GM21717 (cell line): Measurements from ENCODE around the gene ATG16L1.

Experiments used
- ATAC-seq: cut with Tn5 transposase; IDR thresholded peaks from one replicate; pipeline ENCODE4 v1.9.1; 2021; ENCODE audit warnings: mild to moderate bottlenecking, moderate library complexity; ENCODE audit not compliant: unreplicated experiment

The ATG16L1 gene

GRCh38 chr2:233251306-233252116 is at the start of gene ATG16L1:
Gene ATG16L1, plus strand, starts transcription at chr2:233251673. Its CDS starts 155 bp downstream, at chr2:233251828.
- ATAC-seq: peak; percentile 88

DNA sequence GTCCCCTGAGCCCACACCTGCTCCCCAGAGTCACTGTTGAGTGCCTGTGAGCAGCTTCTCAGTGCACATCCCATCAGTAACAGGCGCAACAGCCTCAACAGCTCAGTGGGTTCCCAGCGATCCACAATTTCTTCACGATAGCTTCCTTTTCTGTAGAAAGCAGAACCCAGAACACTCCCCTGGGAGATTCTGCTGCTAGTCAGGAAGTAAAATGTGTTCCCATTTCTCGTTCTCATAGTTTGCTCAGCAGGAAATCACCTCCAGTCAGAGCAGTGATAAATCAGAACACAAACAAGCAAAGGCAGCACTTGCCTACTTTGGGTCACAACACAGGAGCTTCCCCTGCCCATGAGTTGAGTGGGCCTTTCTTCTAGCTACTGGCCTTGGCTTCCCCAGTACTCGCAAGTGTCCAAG is 48.9 kb upstream of the ATG16L1 start:
- ATAC-seq: no peak

- no peak for ATAC-seq
These were observed 48.4 kb upstream of the ATG16L1 start for GRCh38 chr2:233203060-233203459.

GRCh38 chr2:233204286-233204936 is 47.1 kb upstream of the ATG16L1 start:
- ATAC-seq: no peak

- ATAC-seq: no peak
These were observed 42.9 kb upstream of the ATG16L1 start for GRCh38 chr2:233208382-233209116.

DNA sequence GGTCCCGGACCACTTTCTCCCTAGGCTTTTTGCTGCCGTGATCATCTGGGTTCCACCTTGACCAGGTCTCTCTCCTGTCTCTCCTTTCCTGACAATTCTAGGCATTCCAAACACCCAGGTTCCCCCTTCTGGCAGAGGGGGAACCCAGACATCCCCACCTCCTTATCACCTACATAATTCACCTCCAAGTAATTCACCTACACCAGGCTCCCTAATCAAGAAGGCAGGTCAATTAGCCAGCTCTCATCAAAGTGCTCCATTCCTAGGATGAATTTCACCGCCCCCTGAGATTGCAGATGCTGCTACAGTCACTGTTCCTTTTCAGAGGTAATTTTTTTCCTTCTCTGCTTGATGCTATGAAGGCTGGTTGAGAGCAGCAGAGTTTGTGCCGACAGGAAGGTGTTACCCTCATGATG is 42.3 kb upstream of the ATG16L1 start:
- ATAC-seq: no peak

DNA sequence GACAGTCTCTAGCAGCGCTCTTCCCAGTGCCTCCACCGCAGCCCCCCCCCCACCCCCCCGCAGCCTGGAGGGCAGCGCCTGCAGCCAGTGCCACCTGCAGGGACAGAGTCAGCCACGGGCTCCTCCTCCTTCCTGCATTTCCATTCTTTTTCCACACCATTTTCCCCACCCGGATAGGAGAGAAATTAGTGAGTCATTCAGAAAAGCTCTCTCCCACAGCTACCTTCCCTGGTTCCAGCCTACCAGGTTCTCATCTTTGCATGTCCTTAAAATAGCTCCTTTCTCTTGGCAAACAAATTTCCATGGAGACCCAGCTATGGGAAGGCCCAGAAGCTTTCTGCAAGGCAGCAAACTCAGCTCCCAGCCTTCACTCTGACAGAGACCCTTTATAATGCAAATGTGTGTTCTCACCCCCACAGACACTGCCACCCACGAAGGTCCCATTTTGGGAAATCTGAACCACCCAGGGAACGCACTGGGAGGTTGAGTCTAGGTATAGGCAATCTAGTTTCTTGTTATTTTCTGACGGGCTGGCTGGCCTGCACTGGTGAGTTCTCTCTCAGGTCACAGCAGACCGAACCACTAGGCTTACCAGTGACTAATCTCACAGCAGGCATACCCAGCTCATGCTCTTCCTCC is 41.8 kb upstream of the ATG16L1 start:
- no peak for ATAC-seq

DNA sequence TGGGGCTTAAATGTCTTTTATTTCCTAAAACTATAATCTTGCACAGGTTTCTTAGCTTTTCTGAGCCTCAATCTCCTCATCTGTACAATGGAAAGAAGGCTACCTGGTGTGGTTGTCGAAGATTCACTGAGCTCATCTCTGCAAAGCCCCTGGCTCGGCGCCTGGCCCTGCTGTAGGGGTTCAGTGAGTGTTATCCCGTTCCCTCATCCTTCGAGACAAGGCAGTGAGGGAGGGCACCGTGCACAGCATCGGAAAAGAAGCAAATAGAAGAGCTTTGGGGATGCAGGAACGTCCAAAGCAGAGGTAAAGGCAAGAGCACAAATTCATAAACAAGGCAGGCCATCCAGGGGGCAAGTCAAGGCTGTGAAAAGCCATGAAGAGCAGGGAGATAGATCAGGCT is 41.2 kb upstream of the ATG16L1 start:
- no peak for ATAC-seq

DNA sequence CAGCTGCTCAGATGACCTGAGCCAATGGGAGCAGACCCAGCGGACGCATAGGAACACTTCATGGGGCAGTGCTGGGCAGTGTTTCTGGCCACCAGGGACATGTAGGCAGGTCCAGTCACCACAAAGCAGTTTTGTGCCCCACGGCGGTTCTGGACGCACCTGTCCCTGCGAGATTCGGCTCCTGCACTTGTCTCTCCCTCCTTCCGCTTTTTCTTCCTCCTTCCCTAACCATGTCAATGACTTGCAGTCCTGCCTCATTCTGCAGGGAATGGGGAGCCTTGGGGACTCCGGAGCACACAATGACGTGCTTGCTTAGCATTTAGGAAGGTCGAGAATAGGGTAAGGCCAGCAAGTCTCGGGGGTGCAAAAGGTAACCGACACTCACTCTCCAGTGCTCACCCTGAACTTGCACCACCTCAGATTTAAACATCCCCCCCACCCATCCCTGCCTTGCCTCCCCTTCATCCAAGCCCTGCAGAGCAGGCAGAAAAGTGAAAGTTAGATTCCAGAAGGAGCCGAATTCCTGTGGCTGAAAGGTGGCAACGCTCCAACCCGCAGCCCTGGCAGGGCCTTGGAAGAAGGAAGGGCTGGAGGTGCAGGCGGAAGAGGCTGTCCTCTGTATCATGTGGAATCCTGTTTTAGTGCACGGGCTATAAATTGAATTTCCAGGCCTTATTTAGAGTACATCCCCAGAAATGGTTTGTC is 40.5 kb upstream of the ATG16L1 start:
- ATAC-seq: no peak

DNA sequence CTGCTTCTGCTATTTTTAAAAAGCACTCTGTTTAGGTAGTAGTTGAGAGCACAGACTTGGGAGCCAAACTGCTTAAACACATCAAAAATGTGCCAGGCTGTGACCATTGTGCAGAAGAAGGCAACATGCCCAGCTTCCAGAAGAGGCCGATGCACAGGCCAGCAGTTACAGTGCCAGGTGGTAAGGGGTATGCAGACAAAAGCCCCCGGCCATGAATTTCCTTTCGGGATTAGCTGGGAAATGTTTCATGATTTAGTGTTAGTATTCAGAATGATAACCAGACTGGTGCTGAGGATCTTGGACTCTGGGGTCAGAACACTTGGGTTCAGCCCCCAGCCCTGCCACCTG is 40.0 kb upstream of the ATG16L1 start:
- ATAC-seq: no peak

- ATAC-seq: no peak
These were observed 38.5 kb upstream of the ATG16L1 start for GRCh38 chr2:233213011-233213410.

GRCh38 chr2:233213975-233214374 is 37.5 kb upstream of the ATG16L1 start:
- ATAC-seq: no peak

DNA sequence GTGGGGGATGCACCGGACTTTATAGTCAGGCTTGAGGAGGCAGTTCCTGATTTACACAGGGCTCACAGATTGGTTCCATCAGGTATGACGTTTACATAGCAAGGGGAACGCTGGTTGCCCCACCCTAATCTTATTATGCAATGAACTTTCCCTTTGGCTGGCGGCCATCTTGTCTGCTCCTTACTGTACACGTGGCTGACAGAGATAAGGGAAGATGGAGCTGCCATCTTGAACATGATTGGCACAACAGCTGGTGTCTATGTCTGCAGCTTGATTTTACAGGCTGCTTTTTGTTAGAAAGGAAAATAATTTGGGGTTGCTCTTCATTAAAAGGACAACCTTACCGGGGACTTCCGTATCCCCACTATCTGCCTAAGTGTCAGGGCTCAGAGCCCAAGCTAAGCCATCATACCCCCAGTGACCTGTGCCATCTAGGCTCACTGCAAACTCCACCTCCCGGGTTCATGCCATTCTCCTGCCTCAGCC is 33.5 kb upstream of the ATG16L1 start:
- ATAC-seq: no peak

GRCh38 chr2:233218836-233219235 is 32.6 kb upstream of the ATG16L1 start:
- no peak for ATAC-seq

DNA sequence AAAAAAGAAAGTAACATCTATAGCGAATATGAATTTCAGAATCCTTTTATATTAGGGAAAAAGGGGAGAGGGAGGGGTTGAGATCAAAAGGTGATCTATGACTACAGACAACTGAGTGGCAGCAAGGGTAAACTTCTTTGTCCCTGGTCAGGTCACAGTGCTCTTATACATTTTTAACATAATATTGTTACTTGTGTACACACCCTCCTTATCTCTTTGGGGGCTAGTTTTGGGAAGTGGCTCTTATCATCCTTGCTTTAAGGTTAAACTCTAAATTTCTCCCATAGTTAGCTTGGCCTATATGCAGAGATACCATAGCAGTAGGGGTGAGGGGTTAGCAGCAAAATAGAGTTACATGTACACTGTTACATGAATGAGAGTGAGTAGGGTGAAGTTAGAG is 31.6 kb upstream of the ATG16L1 start:
- no peak for ATAC-seq

- no peak for ATAC-seq
These were observed 30.0 kb upstream of the ATG16L1 start for GRCh38 chr2:233221378-233222063.

DNA sequence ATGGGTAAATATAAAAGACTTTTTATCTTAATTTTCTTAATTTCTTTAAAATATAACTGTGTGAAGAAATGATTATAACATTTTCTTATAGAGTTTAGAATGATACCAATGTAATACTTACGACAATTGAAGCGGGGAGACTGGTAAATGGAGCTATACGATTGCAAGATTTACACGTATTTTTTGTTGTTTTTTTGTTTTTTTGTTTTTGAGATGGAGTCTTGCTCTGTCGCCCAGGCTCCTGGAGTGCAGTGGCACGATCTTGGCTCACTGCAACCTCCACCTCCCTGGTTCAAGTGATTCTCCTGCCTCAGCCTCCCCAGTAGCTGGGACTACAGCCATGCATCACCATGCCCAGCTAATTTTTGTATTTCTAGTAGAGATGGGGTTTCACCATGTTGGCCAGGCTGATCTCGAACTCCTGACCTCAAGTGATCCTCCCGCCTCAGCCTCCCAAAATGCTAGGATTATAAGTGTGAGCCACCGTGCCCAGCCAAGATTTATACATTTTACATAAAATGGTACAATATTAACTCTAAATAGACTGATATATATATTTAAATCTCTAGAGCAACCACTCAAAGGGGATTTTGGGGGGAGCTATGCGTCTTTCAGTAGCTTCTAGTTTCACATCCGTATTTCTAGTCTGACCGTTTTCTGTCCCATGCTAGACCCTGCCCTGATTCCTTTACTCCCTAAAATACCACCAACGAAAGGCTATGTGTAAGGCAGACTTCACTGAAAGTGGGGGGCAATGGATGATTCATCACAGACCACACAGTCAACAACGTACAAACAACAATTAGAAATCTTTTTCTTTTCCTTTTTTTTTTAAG is 28.2 kb upstream of the ATG16L1 start:
- ATAC-seq: peak; percentile 67

DNA sequence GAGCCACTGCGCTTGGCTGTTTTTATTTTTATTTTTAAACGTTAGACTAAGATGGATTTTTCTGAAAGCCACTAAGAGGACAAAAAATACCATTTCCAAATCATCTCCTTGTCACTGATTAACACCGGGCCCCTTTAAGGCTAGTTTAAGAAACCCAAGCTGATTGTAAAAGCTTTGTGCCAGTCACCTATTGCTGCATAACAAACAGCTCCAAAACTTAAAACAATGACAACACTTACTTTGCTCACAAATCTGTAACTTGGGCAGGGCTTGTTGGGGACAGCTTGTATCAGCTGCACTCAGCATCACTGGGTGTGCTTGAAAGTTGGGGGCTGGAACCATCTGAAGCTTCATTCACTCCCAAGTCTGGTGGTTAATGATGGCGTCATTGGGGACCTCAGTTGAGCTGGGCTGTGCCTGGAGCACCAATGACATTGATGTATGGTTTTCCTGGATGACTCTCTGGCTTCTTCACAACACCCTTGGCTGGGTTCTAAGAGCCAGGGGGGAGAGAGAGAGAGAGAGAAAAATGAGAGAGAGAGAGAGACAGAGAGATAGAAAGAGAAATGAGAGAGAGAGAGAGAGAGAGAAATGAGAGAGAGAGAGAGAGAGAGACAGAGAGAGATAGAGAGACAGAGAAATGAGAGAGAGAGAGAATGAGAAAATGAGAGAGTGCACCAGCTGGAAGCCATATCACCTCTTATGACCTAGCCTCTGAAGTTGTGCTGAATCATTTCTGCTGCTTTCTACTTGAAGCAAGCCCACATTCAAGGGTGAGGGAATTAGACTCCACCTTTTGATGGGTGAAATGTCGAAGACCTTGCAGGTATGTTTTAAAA is 26.0 kb upstream of the ATG16L1 start:
- no peak for ATAC-seq
